Measurements from ENCODE around the gene PRKAR2A. TPM values are rescaled to one million over a fixed set of nuclear protein-coding genes. Genes with fewer than 3 reads are reported as not detected.

The PRKAR2A gene
- total RNA-seq, 1 experiment from 2014 or later: 51.5 TPM

DNA sequence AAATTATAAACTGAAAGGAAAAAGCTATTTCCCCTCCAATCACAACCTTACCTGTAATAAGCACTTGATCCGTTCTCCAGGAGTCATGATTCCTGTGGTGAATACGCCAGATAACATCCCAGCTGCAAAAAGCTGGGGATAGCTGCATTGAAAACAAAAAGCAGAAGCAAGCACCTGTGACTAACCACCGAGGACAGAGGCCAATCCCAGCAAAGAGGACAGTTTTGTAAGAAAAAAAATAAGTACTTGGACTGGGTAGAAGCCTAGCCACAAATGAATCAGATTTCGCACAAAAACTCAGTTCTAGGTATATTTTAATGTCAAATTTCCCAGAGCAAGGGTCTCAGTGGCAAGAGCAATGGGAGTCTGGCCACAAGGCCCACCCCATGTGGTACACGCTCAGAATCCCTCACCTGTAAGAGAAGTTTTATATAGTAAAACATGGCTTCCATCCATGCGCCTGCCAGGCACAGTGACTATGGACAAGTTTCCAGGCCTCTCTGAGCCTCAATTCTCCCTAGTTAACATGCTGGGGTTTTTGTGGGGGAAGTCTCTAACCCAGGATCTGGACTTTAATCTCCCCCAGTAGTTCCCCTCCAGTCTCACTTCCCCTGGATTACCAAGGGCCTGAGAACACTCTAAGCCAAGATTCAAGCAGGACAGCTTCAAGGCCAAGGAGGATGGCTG, 31.8 kb upstream of the PRKAR2A start:
- Histone ChIP-seq H3K9ac (ENCODE audit: low read length) (no peak overlapping the region), H3K4me2 (ENCODE audit: low read depth, low read length, poor library complexity, severe bottlenecking) (no peak overlapping the region), H4K20me1 (ENCODE audit: insufficient read depth, low read depth, low read length) (no peaks in the 10 kb centered on the region), H3K4me3 (ENCODE audit: low read length) (no peak overlapping the region), H3K9me3 (ENCODE audit: low read length) (no peaks in the 10 kb centered on the region), H2AFZ (ENCODE audit: low read length) (no peak overlapping the region), H3K79me2 (ENCODE audit: low read length) (no peaks in the 10 kb centered on the region), H3K4me1 (ENCODE audit: low read length) (peaks cover 7% of the 10 kb centered on the region), H3K36me3 (ENCODE audit: insufficient read depth, low read length) (no peaks in the 10 kb centered on the region), H3K27me3 (ENCODE audit: low read length) (no peaks in the 10 kb centered on the region), H3K27ac (ENCODE audit: low read length) (no peak overlapping the region), H3K9me2 (replicated peaks; ENCODE audit: insufficient read depth, low read length) (no peaks in the 10 kb centered on the region)
- peak; percentile 36 for DNase-seq

DNA sequence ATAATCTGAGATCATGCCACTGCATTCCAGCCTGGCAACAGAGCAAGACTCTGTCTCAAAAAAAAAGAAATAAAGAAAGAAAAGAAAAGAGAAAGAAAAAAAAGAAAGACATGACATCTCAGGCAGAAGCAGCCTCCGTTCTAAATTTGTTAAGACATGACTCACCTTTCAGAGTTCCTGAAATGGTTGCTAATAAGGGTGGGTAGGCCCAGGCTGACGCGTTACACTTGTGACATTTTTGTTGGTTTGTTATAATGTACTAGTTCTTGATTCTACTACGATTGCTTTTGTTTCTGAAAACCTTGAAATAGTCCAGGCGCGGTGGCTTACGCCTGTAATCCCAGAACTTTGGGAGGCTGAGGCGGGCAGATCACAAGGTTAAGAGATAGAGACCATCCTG, 30.0 kb upstream of the PRKAR2A start:
- H3K79me2 ChIP-seq (ENCODE audit: low read length): no peaks in the 10 kb centered on the region
- H3K9ac ChIP-seq (ENCODE audit: low read length): no peak overlapping the region
- no peak overlapping the region for H3K4me2 ChIP-seq (ENCODE audit: low read depth, low read length, poor library complexity, severe bottlenecking)
- no peak overlapping the region for H3K27ac ChIP-seq (ENCODE audit: low read length)
- no peak overlapping the region for H3K4me3 ChIP-seq (ENCODE audit: low read length)
- peaks cover 7% of the 10 kb centered on the region for H3K4me1 ChIP-seq (ENCODE audit: low read length)
- no peaks in the 10 kb centered on the region for H3K9me2 ChIP-seq (replicated peaks; ENCODE audit: insufficient read depth, low read length)
- H3K36me3 ChIP-seq (ENCODE audit: insufficient read depth, low read length): no peaks in the 10 kb centered on the region
- peak; percentile 28 for DNase-seq
- no peak overlapping the region for H2AFZ ChIP-seq (ENCODE audit: low read length)
- no peaks in the 10 kb centered on the region for H4K20me1 ChIP-seq (ENCODE audit: insufficient read depth, low read depth, low read length)
- H3K9me3 ChIP-seq (ENCODE audit: low read length): no peaks in the 10 kb centered on the region
- no peaks in the 10 kb centered on the region for H3K27me3 ChIP-seq (ENCODE audit: low read length)

DNA sequence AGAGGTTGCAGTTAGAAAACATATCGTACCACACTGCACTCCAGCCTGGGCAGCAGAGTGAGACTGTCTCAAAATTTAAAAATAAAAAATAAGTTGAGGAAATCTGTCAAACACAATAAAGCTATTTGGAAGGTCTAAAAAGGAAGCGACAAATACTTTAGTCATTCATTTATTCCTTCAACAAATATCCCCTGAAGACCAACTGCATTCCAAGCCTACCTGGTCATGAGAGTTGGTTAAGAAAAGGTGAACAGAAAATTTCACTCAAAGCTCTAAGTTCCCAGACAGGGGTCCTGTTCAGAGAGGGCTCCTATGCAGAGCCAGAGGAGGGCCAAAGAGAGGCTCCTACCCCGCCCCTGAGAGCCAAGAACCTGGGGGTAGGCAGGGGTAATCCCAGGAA, 15.4 kb upstream of the PRKAR2A start:
- H2AFZ ChIP-seq (ENCODE audit: low read length): no peak overlapping the region
- H3K27ac ChIP-seq (ENCODE audit: low read length): no peak overlapping the region
- peak; percentile 22 for DNase-seq
- H3K27me3 ChIP-seq (ENCODE audit: low read length): no peaks in the 10 kb centered on the region
- H3K4me3 ChIP-seq (ENCODE audit: low read length): no peak overlapping the region
- H3K4me2 ChIP-seq (ENCODE audit: low read depth, low read length, poor library complexity, severe bottlenecking): no peak overlapping the region
- H3K79me2 ChIP-seq (ENCODE audit: low read length): no peaks in the 10 kb centered on the region
- no peaks in the 10 kb centered on the region for H3K4me1 ChIP-seq (ENCODE audit: low read length)
- H4K20me1 ChIP-seq (ENCODE audit: insufficient read depth, low read depth, low read length): no peaks in the 10 kb centered on the region
- no peaks in the 10 kb centered on the region for H3K9me2 ChIP-seq (replicated peaks; ENCODE audit: insufficient read depth, low read length)
- H3K36me3 ChIP-seq (ENCODE audit: insufficient read depth, low read length): no peaks in the 10 kb centered on the region
- H3K9ac ChIP-seq (ENCODE audit: low read length): no peak overlapping the region
- no peaks in the 10 kb centered on the region for H3K9me3 ChIP-seq (ENCODE audit: low read length)

DNA sequence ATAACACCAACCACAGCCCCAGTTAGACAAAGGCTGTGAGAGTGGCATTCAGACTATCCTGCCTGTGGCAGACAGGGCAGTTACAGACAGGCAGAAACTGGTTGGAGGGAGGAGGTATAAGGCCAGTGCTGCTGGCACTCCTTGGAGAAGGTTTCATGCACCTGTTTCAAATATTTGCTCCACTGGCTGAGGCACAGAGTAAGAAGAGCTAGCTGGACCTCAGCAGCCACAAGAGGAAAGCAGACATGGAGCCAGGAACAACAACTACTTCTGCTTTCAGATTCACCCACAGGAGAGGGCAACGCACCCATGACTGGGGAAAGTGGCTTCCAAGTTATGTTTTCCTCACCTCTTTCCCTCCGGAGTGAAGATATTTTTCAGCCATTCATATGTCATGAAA, 11.5 kb upstream of the PRKAR2A start:
- Histone ChIP-seq H3K4me2 (ENCODE audit: low read depth, low read length, poor library complexity, severe bottlenecking) (no peak overlapping the region), H3K4me3 (ENCODE audit: low read length) (no peak overlapping the region), H3K4me1 (ENCODE audit: low read length) (peaks cover 2% of the 10 kb centered on the region), H3K27ac (ENCODE audit: low read length) (no peak overlapping the region), H3K79me2 (ENCODE audit: low read length) (no peaks in the 10 kb centered on the region), H3K27me3 (ENCODE audit: low read length) (no peaks in the 10 kb centered on the region), H3K36me3 (ENCODE audit: insufficient read depth, low read length) (no peaks in the 10 kb centered on the region; the same call in 1 of the 2 replicates), H4K20me1 (ENCODE audit: insufficient read depth, low read depth, low read length) (no peaks in the 10 kb centered on the region), H3K9ac (ENCODE audit: low read length) (no peak overlapping the region), H2AFZ (ENCODE audit: low read length) (no peak overlapping the region), H3K9me2 (replicated peaks; ENCODE audit: insufficient read depth, low read length) (no peaks in the 10 kb centered on the region), H3K9me3 (ENCODE audit: low read length) (no peaks in the 10 kb centered on the region)
- DNase-seq: no peak

DNA sequence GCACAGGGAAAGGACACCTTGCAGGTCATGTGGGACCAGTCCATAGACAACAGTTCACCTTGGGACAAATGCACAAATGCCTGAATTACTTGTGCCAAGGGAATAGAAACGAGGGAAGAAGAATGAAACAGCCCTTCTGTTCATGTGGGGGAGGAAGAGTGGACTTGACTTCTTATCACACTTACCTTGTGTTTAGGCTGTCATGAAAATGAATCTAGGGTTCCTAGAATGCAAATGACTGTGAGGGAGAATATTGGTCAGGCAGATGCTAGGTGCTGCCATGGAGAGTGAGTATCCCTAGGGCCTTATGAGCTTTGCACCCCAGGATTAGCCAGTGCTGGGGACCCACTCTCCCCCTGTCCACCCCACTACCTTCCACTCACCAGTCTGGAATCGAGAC, 11.0 kb upstream of the PRKAR2A start:
- Histone ChIP-seq H3K4me3 (ENCODE audit: low read length) (no peak overlapping the region), H3K9me2 (replicated peaks; ENCODE audit: insufficient read depth, low read length) (no peaks in the 10 kb centered on the region), H3K36me3 (ENCODE audit: insufficient read depth, low read length) (no peaks in the 10 kb centered on the region; the same call in 1 of the 2 replicates), H3K27me3 (ENCODE audit: low read length) (no peaks in the 10 kb centered on the region), H3K79me2 (ENCODE audit: low read length) (no peaks in the 10 kb centered on the region), H4K20me1 (ENCODE audit: insufficient read depth, low read depth, low read length) (no peaks in the 10 kb centered on the region), H3K9me3 (ENCODE audit: low read length) (no peaks in the 10 kb centered on the region), H3K4me2 (ENCODE audit: low read depth, low read length, poor library complexity, severe bottlenecking) (no peak overlapping the region), H2AFZ (ENCODE audit: low read length) (no peak overlapping the region), H3K9ac (ENCODE audit: low read length) (no peak overlapping the region), H3K4me1 (ENCODE audit: low read length) (peaks cover 6% of the 10 kb centered on the region), H3K27ac (ENCODE audit: low read length) (no peak overlapping the region)
- DNase-seq: peak; percentile 33

DNA sequence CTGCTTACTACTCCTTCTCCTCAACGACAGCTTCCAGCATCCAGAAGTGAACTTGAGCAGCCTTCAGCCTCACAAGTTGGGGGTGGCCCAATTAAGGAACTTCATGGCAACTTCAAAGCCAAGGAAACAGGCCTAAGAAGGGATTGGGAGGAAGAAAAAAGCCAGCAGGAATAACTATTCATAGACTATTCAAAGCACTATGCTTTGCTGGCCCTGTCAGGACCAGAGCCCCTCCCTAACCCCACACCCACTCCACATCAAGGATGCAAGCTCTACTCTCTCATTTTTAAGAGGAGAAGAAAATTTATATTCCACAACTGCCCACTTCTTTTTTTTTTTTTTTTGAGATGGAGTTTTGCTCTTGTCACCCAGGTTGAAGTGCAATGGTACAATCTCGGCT, 10.0 kb upstream of the PRKAR2A start:
- Histone ChIP-seq H3K27me3 (ENCODE audit: low read length) (no peaks in the 10 kb centered on the region), H4K20me1 (ENCODE audit: insufficient read depth, low read depth, low read length) (no peaks in the 10 kb centered on the region), H3K36me3 (ENCODE audit: insufficient read depth, low read length) (no peaks in the 10 kb centered on the region; the same call in 1 of the 2 replicates), H3K4me1 (ENCODE audit: low read length) (peaks cover 6% of the 10 kb centered on the region), H2AFZ (ENCODE audit: low read length) (no peak overlapping the region), H3K9me2 (replicated peaks; ENCODE audit: insufficient read depth, low read length) (no peaks in the 10 kb centered on the region), H3K9ac (ENCODE audit: low read length) (no peak overlapping the region), H3K27ac (ENCODE audit: low read length) (no peak overlapping the region), H3K4me3 (ENCODE audit: low read length) (no peak overlapping the region), H3K9me3 (ENCODE audit: low read length) (no peaks in the 10 kb centered on the region), H3K4me2 (ENCODE audit: low read depth, low read length, poor library complexity, severe bottlenecking) (no peak overlapping the region), H3K79me2 (ENCODE audit: low read length) (no peaks in the 10 kb centered on the region)
- DNase-seq: no peak

DNA sequence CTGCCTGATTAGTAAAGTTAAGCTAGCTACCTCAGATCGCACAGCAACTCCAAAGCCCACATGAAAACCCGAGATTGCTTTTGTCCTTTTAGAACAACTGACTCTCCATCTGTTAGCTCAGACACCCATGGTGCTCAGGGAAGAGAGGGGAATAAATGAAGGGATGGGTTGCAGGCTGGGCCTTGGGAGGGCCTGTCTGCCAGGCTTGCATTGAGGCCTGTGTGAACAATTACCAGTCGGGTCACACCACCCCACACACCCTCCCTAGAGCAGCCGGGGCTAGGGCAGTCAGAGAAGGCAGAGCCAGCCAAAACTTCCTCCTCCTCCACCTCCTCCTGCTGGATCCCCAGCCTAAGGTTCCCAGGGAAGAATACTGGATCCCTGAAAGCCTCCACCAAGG, 8.8 kb upstream of the PRKAR2A start:
- Histone ChIP-seq H3K27me3 (ENCODE audit: low read length) (no peaks in the 10 kb centered on the region), H3K4me2 (ENCODE audit: low read depth, low read length, poor library complexity, severe bottlenecking) (no peak overlapping the region), H3K36me3 (ENCODE audit: insufficient read depth, low read length) (no peaks in the 10 kb centered on the region; the same call in 1 of the 2 replicates), H3K79me2 (ENCODE audit: low read length) (no peaks in the 10 kb centered on the region), H3K9me3 (ENCODE audit: low read length) (no peaks in the 10 kb centered on the region), H3K9me2 (replicated peaks; ENCODE audit: insufficient read depth, low read length) (no peaks in the 10 kb centered on the region), H2AFZ (ENCODE audit: low read length) (no peak overlapping the region), H3K4me3 (ENCODE audit: low read length) (no peak overlapping the region), H3K9ac (ENCODE audit: low read length) (no peak overlapping the region), H4K20me1 (ENCODE audit: insufficient read depth, low read depth, low read length) (no peaks in the 10 kb centered on the region), H3K27ac (ENCODE audit: low read length) (no peak overlapping the region), H3K4me1 (ENCODE audit: low read length) (peaks cover 6% of the 10 kb centered on the region)
- DNase-seq: no peak

DNA sequence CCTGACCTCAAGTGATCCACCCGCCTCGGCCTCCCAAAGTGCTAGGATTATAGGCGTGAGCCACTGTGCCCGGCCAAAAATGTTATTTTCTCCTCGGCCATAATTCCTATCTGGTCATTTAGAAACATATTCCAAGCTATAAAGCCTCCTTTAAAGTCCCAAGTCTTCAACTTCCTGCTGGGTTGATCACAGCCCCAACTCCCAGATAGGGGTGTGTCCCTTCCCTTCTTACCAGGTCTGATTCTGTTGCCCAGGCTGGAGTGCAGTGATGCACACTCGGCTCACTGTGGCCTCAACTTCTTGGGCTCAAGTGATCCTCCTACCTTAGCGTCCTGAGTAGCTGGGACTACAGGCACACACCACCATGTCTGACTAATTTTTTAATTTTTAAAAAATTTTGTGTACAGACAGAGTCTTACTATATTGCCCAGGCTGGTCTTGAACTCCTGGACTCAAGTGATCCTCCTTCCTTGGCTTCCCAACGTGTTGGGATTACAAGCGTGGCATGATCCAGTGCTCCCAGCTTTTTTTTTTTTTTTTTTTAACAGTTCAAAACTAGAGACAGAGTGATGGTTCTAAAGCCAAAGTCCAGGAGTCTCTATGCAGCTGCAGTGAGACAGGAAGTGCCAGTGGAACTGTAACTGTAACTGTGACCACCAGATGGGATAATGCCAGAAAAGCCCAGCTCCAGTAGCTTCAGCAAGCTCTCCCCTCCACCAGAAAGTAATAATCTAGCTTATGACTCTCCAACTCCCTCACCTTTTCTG, 8.2 kb upstream of the PRKAR2A start:
- no peaks in the 10 kb centered on the region; the same call in 1 of the 2 replicates for H3K36me3 ChIP-seq (ENCODE audit: insufficient read depth, low read length)
- H2AFZ ChIP-seq (ENCODE audit: low read length): no peak overlapping the region
- no peaks in the 10 kb centered on the region for H3K79me2 ChIP-seq (ENCODE audit: low read length)
- H3K9me2 ChIP-seq (replicated peaks; ENCODE audit: insufficient read depth, low read length): no peaks in the 10 kb centered on the region
- H3K4me2 ChIP-seq (ENCODE audit: low read depth, low read length, poor library complexity, severe bottlenecking): no peak overlapping the region
- no peak overlapping the region for H3K27ac ChIP-seq (ENCODE audit: low read length)
- H3K27me3 ChIP-seq (ENCODE audit: low read length): no peaks in the 10 kb centered on the region
- no peak for DNase-seq
- no peak overlapping the region for H3K4me3 ChIP-seq (ENCODE audit: low read length)
- H3K4me1 ChIP-seq (ENCODE audit: low read length): peaks cover 12% of the 10 kb centered on the region
- H4K20me1 ChIP-seq (ENCODE audit: insufficient read depth, low read depth, low read length): no peaks in the 10 kb centered on the region
- H3K9ac ChIP-seq (ENCODE audit: low read length): no peak overlapping the region
- H3K9me3 ChIP-seq (ENCODE audit: low read length): no peaks in the 10 kb centered on the region

Data from Karpas-422 (cell line).